NCI-H226 (cell line): ENCODE measurements around the gene BACH2.

Experiments used
- DNase-seq: peaks from one replicate; pipeline ENCODE4 v3.0.0-alpha.2; 2015

BACH2 gene

DNA sequence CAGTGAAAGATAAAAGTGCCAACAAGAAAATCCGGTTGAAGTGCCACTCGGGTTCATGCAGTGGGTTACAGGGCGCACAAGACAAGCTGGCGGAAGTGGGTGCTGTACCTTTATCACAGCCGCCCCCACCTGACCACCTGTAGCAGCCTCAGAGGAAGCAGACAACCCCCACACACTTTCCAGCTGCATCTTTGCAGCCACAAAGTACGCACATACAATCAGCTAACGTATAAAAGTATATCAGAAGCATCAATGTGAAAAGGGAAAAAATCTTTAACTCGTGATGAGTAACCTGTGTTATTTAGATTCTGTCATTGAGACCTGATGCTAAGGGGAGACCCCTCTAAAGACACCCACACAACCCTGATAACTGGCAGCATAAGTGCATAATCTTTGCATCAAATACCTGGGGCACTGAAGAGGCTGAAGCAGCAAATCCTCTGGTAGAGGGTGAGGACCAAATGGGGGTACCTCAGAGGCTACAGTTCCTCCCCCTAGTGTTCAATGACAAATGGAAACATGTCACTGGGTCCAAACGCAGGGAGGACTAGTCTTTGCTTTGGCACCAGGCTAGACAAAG lies 22.1 kb downstream of the BACH2 start:
- DNase-seq: no peak

DNA sequence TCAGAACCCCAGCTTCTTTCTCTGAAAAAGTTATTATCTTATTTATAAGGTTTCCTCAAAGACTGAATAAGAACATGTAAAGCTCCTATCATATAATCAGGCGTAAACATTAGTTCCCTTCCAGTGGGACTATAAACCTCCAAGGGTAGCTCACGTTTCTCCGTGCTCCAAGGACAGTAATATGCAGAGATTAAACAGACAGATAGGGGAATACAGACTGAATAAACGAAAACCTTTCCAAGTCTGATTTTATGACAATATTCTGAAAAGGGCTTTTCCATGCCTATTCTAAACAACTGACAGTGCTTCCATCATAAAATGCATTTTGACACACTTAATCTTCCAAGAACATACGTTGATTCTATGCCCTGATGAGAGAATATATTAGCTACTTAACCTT lies 22.8 kb downstream of the BACH2 start:
- no peak for DNase-seq

DNA sequence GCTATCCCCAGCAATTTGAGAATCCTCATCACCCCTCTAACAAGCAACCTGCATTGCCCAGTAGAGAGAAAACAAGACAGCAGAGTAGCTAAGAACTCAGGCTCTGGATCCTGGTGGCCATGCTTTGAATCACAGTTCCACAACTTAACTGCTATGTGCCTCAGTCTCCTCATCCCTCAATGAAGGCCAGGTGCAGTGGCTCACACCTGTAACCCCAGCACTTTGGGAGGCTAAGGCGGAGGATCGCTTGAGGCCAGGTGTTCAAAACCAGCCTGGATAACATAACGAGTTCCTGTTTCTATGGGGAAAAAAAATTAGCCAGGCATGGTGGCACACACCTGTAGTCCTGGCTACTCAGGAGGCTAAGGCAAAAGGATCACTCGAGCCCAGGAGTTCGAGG lies 23.7 kb downstream of the BACH2 start:
- DNase-seq: no peak

DNA sequence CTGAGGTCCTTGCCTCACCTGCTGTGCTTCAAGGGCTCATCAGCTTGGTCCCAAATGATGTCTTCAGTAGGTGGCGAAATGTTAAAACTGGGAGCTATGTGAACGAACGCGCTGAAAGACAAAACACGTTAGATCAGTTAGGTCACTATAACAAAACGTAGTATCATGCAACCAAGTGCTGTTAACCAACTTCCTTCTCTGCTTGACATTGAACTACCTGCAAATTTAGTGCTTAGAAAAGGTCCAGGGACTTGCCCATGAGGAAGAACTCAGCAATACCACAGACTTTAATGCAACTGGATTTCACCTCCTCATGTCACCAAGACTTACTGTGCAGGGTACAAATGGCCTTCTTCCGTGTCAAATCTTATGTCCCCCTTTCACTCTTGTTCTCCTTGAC lies 24.8 kb downstream of the BACH2 start:
- no peak for DNase-seq

DNA sequence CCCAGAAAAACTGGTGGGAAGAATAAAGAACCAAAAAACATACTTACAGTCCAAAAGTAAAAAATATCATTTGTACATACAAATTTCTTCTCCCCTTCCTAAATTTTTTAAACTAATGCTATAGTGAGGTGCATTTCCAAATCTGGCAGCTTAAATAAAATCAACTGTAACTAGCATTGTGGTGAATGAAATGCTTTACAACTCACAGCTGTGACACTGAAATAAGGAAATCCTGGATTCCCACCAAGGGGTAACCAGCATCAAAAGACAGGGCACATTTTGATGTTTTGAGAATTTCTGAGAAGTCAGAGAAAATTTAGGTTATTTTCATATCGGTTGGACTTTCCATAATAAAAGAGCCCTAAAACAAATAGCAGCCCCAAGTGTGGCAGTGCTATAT lies 27.3 kb downstream of the BACH2 start:
- DNase-seq: no peak

DNA sequence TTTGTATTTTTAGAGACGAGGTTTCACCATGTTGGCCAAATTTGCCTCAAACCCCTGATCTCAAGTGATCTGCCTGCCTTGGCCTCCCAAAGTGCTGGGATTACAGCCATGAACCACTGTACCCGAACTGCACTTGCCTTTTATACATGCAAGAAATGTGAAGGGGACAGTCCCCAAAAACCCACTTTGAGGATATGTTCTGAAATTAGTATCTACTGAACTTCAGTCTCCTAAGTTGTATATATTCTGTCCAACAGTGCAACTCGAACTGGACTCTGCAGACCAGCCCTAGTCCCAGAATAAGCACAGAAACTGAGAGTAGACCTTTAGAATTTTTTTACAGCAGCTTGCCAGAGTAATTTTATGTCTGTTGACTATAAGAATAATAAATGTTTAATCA lies 28.5 kb downstream of the BACH2 start:
- no peak for DNase-seq

DNA sequence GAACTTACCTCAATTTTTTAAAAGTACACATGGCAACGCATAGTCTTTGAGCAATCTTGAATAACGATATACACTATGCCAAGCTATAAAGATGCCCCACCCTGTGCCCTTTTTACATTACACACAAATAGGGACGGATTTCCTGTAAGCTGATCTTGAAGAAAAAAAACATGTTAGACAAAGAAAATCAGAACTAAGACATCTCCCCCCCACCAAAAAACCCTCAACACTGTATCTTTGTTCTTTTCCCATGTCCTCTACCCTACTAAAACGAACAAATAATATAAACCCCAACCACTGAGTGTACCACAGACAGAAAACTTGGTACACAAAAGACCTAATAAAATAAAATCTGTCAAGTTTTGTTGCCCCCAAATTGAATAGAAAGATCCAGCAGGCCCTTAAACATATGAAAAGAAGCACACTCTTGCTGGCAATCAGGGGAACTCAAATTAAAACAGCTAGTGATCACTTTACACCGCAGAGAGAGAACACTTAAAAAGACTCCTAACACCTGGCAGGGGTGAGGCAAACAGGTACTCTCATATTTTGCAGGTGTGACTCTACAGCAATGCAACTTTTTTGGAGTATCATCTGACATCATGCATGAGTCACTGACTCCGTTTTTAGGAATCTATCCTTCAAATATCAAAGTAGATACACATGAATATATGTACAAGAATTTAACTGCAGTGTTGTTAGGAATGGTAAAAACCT lies 29.6 kb downstream of the BACH2 start:
- no peak for DNase-seq

DNA sequence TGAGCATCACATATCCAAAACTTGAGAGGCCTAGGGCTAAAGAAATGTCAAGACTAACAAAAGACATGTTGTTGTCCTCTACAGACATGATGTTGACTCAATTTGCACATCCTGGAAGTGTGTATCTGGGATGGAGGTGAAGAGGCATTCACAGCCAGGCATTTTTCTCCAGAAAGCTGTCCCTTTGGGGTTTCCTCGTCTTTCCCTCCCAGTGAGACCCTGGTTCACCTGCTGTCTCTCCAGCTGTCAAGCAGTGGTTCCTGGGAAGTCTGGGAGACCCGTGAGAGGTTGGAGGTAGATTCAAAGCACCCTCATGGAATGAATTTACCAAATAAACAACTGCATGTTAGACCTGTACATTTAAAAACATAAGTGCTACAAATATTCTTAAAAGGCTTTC lies 32.1 kb downstream of the BACH2 start:
- no peak for DNase-seq

DNA sequence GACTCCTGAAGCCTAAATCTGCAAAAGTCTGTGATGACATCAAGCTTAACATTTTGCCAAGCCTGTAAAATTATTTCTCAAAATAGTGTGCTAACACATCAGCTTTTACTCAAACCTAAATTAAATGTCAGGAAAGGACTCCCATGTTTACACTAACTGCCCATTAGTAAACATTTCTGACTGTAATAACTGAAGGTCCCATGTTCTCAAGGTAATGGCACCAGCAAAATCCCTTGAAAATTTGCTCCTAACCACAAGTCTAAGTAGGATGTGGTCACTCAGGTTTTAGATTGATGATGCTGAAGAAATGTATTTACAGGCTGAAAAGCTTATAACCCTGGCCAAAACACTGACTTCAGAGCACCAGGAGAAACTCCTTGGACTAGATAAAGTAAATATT lies 33.0 kb downstream of the BACH2 start:
- DNase-seq: no peak

DNA sequence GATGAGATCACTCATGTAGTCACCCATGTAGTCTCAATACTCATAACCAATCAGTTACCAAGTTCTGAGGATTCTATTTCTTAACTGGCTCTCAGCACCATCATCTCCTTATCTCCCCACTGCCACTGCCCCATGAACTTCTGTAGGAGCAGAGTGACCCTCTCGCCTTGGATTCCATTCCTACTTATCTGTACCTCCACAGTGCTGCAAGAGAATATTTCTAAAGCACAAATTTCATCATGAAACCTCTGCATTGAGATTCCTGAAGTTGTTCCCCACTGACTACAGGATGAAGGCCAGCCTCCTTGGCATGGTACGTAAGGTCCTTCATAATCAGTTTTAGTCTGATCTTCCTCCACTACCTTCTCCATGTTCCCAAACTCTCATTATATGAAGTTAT lies 34.8 kb downstream of the BACH2 start:
- DNase-seq: peak; percentile 34

DNA sequence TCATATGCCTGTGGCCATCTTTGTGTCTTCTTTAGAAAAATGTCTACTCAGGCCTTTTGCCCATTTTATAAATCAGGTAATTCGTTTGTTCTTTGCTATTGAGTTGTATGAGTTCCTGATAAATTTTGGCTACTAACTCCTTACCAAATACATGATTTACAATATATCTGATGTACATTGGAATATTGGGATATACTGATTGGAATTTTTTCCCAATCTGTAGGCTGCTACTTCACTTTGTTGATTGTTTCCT lies 39.2 kb downstream of the BACH2 start:
- DNase-seq: no peak

DNA sequence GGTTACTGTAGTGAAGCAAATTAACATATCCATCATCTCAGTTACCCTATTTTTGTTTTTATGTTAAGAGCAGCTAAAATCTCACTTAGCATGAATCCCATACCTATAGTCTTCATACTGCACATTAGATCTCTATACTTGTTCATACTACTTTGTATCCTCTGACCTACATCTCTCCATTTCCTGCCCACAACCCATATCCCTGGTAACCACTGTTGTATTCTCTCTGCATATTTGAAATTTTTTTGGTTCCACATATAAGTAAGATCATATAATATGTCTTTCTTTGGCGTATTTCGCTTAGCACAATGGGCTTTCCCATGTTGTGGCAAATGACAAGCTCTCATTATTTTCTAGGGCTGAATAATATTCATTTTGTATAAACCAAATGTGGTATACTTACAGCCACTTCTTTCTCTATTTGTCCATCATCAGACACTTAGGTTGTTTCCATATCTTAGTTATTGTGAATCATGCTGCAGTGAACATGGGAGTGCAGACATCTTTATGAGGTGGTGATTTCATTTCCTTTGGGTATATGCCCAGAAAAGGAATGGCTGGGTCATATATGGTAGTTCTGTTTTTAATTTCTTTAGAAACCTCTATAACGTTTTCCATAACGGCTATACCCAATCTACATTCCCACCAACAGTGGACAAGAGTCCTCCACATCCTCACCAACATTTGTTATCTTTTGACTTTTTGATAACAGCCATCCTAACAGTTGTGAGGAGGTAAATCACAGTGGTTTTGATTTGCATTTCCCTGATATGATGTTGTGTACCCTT lies 39.8 kb downstream of the BACH2 start:
- DNase-seq: peak; percentile 86

DNA sequence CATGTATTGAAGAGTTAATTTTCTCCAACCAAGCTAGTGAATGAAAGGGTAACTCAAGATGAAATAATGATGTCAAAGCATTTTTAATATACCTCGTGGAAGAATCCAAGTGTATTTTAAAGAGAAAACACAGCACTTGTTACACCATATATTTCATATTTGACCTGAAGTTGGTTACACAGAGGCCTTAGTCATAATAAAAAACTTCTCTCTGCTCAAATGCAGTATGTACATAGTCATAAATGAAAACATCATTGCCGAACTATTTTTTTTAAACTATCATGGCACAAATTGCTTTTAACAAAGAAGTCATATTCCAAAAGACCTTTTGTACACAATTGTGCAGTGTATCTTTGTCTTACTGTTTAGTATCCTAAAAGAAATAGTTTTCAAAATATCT lies 43.0 kb downstream of the BACH2 start:
- no peak for DNase-seq

DNA sequence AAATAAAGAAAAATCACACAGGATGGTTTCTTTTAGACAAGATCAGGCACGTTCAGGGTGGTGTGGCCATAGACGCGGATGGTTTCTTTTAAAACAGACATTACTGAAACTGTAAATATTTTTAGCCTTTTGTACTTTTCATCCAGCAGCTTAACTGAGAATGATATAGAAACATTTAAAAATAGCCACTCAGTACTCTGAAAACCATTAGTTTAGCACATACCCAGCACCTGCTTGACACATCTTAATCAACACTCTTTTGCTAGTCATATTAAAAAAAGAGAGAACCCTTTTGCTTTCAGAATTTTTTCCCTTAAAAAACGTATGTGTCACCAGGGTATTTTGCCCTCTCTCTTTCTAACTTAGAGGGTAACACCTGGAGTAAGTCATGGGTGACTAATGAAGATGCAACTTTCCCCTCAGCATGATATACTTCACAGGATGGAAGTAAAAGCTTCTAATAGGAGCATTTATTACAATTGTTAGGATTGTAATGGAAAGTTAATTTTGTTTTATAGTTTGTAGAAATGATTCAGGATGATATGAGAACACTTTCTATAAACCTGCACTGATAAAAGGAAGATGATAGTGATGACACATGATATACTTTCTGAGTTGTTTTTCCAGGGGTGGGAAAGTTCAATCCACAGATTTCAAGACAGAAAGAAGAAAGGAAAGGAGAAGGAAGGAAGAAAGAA lies 45.2 kb downstream of the BACH2 start:
- DNase-seq: no peak

DNA sequence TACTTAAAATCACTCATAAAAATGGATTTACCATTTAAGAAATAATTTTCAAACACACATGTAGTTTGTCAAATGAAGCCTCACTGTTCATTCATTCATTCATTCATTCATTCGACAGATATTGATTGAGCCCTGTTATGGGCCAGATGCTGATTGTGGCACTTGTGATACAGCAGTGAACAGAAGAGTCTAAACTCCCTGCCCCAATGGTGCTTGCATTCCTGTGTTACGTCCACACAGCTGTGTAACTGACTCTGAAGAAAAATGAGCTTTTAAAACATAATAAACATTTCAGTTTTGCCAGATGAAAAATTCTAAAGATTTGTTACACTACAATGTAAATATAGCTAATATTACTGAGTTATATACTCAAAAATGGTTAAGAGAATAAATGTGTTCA lies 46.2 kb downstream of the BACH2 start:
- DNase-seq: no peak

DNA sequence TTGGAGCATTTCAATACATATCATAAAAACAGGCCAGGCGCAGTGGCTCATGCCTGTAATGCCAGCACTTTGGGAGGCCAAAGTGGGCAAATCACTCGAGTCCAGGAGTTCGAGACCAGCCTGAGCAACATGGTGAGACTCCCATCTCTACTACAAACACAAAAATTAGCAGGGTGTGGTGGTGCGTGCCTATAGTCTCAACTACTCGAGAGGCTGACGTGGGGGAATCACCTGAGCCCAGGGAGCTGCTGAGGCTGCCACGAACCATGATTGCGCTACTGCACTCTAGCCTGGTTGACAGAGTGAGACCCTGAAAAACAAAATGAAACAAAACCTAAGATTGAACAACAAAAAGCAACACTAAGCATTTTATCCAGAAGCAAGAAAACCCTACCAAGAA lies 47.2 kb downstream of the BACH2 start:
- DNase-seq: no peak

DNA sequence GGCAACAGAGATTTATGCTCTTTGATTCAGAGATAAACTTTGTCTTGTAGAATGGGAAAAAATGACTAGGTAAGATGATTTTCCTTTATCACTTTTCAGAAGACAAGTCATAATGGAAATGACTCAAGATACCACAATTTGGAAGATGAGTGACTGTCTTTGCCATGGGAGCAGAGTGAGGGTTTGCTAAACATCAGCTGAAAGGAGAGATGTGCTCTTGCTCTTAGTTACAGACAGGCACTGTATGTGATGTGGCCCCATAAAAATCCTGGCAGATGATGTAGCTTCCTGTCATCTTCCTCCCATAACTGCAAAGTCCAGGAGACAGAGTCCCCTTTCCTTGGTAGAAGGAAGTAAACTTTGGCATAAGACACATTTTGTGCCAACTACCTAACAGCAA lies 47.6 kb downstream of the BACH2 start:
- DNase-seq: peak; percentile 55

DNA sequence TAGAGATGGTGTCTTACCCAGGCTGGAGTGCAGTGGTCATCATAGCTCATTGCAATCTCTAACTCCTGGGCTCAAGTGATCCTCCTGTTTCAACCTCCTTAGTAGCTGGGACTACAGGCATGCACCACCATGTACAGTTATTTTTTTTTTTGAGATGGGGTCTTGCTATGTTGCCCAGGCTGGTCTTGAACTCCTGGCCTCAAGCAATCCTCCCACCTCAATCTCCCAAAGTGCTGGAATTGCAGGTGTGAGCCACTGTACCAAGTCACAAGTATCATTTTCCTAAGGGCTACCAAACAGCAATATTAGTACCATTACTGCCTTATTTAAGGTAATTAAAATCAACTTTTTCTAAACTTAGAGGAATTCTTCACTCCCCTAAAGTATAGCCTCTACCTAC lies 49.4 kb downstream of the BACH2 start:
- no peak for DNase-seq

DNA sequence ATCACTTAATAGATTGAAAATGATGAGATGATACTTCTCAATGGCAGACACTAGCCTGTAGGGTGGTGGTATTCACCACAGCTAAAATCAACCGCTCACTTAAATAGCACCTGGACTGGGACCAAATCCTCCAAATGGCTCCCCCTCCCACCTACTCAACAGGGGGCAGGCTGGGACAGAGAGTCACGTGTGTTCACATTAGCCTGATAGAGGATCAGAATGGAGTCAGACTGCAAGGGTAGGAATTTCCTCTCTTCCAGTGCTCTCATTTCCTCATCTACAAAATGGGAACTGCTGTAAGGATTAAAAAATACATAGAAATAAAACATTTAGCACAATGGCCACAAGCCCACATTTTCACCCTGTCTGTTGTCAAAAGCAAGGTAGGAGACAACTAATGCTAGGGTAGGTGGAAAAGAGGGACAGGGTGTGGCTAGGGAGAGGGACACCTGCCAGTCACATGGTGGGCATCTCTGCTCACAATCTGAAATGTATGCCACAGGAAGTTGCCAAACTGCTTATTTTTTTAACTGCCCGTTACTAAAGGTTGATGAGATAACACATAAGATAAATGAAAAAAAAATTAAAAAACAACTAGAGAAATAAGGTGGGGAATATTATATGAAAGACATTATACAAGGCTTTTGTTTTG lies 55.3 kb downstream of the BACH2 start:
- no peak for DNase-seq

DNA sequence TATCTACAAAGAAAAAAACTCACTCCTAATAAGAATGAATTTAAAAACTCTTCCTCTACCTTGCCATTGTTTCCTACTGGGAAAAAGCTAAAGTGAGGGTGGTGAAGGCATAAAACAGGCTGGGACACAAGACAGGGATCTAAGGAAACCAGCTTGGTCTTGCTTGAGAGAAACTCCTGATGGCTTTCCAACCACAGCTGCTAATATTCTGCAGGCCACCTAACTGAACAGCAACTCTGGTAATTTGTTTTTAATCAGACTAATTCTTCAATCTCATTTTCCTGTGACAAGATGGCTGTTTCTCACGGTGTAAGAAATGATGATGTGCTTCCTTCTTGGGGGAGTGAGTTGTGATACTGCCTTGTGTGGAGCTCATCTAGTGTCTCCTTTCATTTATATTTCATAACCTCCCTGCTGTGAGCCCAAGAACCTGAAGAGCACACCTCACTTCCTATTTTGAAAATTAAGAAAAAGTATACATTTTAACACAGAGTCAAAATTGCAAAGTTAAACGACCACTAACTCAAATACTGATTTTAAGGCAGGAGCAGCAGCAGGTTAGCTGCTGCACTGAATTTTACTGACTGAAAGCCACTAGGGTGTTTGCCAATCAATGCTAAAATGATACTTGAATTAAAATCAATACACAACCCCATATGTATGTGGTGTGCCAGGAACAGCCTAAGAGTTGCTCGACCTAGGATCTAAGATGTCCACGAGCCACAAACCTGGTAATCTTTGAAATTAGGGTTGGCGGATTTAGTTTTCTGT lies 58.0 kb downstream of the BACH2 start:
- DNase-seq: no peak

DNA sequence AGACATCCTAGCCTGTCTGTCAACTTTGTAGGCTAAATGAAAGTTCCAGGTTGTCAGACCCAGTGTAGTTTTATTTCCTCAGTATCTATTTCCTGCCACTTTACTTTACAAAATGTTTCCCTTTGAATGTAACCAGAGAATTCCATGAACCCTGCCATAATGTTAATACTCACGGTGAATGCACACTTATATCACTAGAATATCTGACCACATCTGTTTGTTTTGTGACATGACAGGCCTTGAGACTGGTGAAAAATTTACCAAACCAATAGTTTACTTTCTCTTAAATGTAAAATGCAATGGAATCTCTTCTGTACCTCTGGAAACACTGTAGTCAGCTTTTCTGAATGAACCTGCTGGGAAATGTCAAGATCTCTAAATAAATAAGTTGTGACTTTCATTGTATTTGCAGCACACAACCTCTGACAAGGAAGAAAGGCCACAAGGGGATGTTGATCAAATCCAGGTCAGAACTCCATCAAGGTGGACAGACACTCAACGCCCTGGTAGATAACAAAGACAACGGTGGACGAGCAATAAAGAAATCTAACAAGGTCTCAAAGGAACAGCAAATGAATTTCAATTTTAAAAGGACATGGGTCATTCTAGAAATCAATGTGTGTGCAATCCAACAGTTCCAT lies 59.2 kb downstream of the BACH2 start:
- DNase-seq: no peak

DNA sequence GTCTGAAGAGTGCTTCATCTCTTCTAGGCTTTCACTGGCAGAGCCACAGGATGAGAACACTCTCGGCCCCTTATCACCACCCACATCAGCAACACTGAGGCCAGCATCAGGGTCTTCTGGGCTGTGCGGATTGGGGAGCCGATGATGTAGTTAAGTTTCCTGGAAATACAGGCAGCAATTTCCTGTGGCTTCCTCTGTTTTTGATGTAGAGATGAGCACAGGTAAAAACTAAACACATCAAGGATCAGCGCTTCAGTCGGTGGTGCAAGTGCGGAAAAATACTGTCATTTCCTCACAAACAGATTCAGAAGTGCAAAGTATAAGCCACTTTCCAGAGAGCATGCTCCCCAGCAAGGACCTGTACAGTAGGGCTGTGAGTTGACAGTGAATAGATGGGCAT lies 62.6 kb downstream of the BACH2 start:
- DNase-seq: no peak
